IPS DF 6.9 (cell line): ENCODE results near the gene FIBIN.
"Not testable (repeated sequence)": the region's sequence is repeated elsewhere in the genome, so short reads cannot be mapped to it uniquely, and the experiment has no call there.

Source experiments
- DNase-seq: peaks from one replicate; pipeline ENCODE4 v3.0.0-alpha.2; 2013; ENCODE audit warnings: low read depth, low spot score
- H3K27ac ChIP-seq: one replicate; pipeline ENCODE4 v1.5.1; 2013; ENCODE audit warnings: low read length, control low read depth
- H3K27me3 ChIP-seq: 2 replicates; pipeline ENCODE4 v1.6.1; 2013; ENCODE audit warnings: mild to moderate bottlenecking, low read length; ENCODE audit not compliant: control insufficient read depth, insufficient read depth
- H3K36me3 ChIP-seq: 2 replicates; pipeline ENCODE4 v1.6.1; 2013; ENCODE audit warnings: low read length; ENCODE audit not compliant: control insufficient read depth, insufficient read depth
- H3K4me1 ChIP-seq: 2 replicates; pipeline ENCODE4 v1.6.1; 2013; ENCODE audit warnings: low read length; ENCODE audit not compliant: control insufficient read depth, insufficient read depth
- H3K4me3 ChIP-seq: 2 replicates; pipeline ENCODE4 v1.5.1; 2013; ENCODE audit warnings: mild to moderate bottlenecking, low read length
- H3K9me3 ChIP-seq: 2 replicates; pipeline ENCODE4 v1.6.1; 2013; ENCODE audit warnings: low read length, inconsistent platforms; ENCODE audit not compliant: control insufficient read depth, insufficient read depth
- WGBS: extraction: QIAGEN DNeasy Blood & Tissue Kit; methylation state at CpG from one replicate; pipeline ENCODE4 v1.1.7; 2013; ENCODE audit warnings: mixed read lengths, missing lambda C conversion rate; ENCODE audit not compliant: insufficient read length, insufficient coverage; 5-methylcytosine and 5-hydroxymethylcytosine counted together

The FIBIN gene

DNA sequence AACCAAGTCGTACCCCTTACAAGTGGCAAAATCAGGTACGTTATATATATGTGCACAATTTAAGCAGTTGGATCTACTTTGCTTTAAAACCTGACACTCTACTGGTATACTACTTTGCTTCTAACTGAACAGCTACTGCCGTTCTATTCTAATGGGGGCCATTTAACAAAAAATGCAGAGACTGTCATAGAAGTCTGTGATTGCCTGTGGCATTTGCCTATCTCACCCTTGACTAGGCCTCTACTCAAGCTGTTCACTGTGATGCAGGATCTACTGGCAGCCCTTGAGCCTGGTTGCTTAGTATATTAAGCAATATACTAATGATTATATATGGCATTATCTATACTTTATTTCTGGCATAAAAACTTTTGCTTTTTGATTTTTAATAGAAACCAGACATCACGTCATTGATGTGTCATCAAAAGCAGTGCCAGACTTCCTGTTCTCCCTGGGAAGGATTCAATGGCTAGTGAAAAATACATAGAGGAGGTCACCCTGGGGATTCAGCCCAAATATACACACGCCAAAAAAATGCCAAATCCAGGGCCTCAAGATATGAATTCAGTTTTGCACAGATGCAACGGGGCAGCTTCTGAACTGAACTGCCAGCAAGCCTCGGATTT, 40.0 kb upstream of the FIBIN start:
- Histone ChIP-seq H3K27ac (no peak overlapping the region), H3K36me3 (no peaks in the 10 kb centered on the region), H3K9me3 (no peaks in the 10 kb centered on the region; the same call in 1 of the 2 replicates), H3K27me3 (no peaks in the 10 kb centered on the region), H3K4me3 (no peak overlapping the region), H3K4me1 (peaks cover 3% of the 10 kb centered on the region; the same call in 1 of the 2 replicates)
- WGBS: no CpG with 5 or more reads among the region's 7 CpGs
- DNase-seq: no peak

DNA sequence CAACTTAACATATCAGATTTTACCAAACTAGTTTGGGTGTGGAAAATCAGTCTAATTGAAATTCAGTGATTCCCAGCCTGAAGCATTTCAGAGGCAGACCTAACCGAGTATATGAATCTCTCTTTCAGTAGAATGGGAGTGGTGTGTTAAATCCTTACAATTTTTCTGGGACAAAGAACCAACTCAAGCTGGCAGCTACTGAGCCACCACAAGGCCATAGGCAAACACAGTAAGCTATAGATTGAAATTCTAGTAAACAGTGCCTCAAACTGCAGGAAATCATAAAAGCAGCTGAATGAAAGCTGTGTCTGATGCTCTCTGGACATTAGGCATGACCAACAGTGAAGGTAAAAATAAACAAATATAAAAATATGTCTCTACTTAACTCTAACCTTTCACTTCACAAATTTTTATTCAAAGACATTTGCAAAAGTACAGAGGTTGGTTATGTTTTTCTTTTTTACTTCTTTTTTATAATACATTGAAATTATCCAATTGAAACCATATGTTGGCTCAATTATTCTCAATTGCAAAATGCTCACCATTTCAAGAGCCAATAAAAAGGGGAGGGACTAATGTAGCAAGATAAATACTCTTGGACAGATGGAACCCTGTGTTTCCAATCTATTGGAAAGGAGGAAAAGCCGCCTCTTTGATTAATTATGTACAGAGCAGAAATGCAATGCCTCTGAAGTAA, 35.8 kb upstream of the FIBIN start:
- Histone ChIP-seq H3K27ac (no peak overlapping the region), H3K4me1 (no peaks in the 10 kb centered on the region), H3K9me3 (no peaks in the 10 kb centered on the region), H3K27me3 (no peaks in the 10 kb centered on the region), H3K4me3 (no peak overlapping the region), H3K36me3 (no peaks in the 10 kb centered on the region)
- no CpG with 5 or more reads among the region's 2 CpGs for WGBS
- DNase-seq: no peak

DNA sequence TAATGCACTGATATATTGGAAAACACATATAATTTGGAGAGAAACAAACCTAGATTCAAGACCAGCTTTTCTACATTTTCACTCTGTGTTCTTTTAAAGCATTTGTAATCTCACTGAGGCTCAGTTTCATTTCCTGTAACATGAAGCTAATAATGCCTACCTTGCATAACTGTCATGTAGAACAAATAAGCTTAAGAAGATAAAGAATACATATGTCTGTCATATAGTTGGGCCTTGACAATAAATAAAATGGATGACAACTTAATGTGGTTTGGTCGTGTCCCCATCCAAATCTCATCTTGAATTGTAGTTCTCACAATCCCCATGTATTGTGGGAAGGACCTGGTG, 35.2 kb upstream of the FIBIN start:
- DNase-seq: no peak
- no peak overlapping the region for H3K27ac ChIP-seq
- H3K4me3 ChIP-seq: no peak overlapping the region
- no peaks in the 10 kb centered on the region for H3K9me3 ChIP-seq
- WGBS: no CpG with 5 or more reads among the region's 1 CpG
- no peaks in the 10 kb centered on the region for H3K4me1 ChIP-seq
- H3K27me3 ChIP-seq: no peaks in the 10 kb centered on the region
- H3K36me3 ChIP-seq: no peaks in the 10 kb centered on the region

DNA sequence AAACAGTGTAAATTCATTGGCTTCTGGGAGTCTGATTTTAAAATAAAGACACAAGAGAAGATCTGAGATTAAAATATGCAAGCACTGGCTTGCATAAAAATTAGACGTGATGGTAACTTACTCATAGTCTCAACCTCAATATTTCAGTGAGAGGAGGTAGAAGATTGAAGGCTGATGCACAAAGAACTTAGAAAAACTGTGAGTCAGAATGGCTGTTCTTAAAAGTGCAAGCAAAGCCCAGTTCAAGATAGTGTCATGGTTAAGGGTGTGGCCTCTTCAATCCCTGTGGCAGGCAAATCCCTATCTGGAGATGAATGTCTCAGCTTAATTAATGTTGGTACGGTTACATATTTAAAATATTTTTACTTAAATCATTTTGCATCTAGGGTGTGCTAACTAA, 33.6 kb upstream of the FIBIN start:
- H3K4me3 ChIP-seq: no peak overlapping the region
- no CpG with 5 or more reads among the region's 2 CpGs for WGBS

DNA sequence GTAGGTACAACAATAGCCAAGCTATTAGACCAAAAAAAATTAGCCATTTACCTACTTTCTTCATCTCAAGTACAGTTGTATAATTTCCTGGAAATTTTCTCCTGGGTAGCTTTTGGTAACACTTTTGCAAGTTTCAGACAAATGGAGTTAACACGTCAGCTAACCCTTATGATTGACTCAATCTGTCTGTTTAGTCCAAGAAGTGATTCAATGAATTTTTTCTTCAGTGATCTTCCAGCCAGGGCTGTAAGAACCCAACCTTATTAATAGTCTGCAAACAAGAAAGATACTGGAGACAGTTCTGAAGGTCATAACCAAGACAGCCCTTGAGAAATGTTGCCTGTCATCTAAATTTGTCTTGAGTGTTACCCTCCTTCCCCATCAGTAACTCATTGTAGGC, 30.1 kb upstream of the FIBIN start:
- H3K4me1 ChIP-seq: peaks cover 2% of the 10 kb centered on the region; the same call in 1 of the 2 replicates
- WGBS: no CpG with 5 or more reads among the region's 1 CpG
- H3K36me3 ChIP-seq: no peaks in the 10 kb centered on the region
- H3K27ac ChIP-seq: no peak overlapping the region
- no peaks in the 10 kb centered on the region for H3K27me3 ChIP-seq
- no peak overlapping the region for H3K4me3 ChIP-seq
- H3K9me3 ChIP-seq: no peaks in the 10 kb centered on the region
- no peak for DNase-seq

More for the DNA sequence above, 33.6 kb upstream of the FIBIN start:
- no peaks in the 10 kb centered on the region for H3K36me3 ChIP-seq
- no peak overlapping the region for H3K27ac ChIP-seq
- DNase-seq: no peak
- peaks cover 2% of the 10 kb centered on the region; the same call in 1 of the 2 replicates for H3K4me1 ChIP-seq
- H3K27me3 ChIP-seq: no peaks in the 10 kb centered on the region
- no peaks in the 10 kb centered on the region for H3K9me3 ChIP-seq

DNA sequence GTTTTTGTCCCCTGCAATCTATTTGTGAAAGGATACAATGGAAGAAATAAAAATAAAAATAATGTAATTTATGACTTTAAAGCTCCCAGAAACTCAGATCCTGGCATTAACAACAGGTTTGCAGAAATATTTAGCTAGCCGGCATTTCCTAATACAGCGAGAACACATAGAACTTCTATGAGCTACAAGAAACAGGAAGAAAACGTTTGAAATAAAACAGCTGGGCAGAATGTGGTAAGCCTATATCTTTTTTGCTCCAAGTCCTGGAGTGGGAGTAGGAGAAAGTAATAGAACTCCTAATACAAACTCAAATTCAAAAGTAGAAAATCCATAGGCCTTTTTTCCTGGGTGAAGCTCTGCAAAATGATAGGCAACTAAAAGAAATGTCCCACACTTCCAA, 29.6 kb upstream of the FIBIN start:
- WGBS: no CpG with 5 or more reads among the region's 3 CpGs

DNA sequence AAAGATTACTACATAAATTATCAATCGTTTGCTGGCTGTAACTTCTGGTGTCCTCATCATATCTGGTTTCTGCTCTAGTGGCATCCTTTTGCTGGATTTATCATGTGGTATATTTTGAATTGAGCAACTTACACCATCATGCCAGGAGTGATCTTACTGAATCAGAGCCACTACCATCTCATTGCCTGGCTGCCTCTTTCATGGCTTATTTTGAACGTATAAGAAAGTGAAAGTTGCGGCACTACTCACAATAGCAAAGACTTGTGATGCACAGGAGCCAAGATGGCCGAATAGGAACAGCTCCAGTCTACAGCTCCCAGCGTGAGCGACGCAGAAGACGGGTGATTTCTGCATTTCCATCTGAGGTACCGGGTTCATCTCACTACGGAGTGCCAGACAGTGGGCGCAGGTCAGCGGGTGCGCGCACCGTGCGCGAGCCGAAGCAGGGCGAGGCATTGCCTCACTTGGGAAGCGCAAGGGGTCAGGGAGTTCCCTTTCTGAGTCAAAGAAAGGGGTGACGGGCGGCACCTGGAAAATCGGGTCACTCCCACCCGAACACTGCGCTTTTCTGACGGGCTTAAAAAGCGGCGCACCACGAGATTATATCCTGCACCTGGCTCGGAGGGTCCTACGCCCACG, 28.9 kb upstream of the FIBIN start:
- H3K4me1 ChIP-seq, H3K36me3 ChIP-seq, H3K27me3 ChIP-seq, H3K27ac ChIP-seq, DNase-seq, H3K9me3 ChIP-seq: not testable (repeated sequence)
- no CpG with 5 or more reads among the region's 32 CpGs for WGBS
- H3K4me3 ChIP-seq: peak overlapping the region; percentile 24; the same call in 1 of the 2 replicates

More for the DNA sequence above, 29.6 kb upstream of the FIBIN start:
- Histone ChIP-seq H3K4me1 (peaks cover 2% of the 10 kb centered on the region; the same call in 1 of the 2 replicates), H3K27ac (no peak overlapping the region), H3K4me3 (no peak overlapping the region), H3K9me3 (no peaks in the 10 kb centered on the region), H3K36me3 (no peaks in the 10 kb centered on the region), H3K27me3 (no peaks in the 10 kb centered on the region)
- no peak for DNase-seq

DNA sequence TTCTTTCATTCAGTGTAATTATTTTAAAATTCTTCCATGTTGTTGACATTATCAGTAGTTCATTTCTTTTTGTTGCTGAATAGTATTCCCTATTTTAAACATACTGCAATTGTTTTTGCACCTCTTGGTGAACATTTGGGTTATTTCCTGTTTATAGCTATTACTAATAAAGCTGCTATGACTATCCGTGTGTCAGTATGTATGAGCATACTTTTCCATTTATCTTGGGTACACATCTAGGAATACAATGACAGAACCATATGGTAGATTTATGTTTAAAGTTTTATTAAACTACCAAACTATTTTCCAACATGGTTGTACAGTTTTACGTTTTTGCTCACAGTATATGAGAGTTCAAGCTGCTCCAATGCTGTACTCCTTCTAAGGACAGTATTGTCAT, 22.0 kb upstream of the FIBIN start:
- no peaks in the 10 kb centered on the region for H3K4me1 ChIP-seq
- no peaks in the 10 kb centered on the region for H3K9me3 ChIP-seq
- H3K36me3 ChIP-seq: no peaks in the 10 kb centered on the region
- WGBS: no CpG with 5 or more reads among the region's 2 CpGs
- no peak overlapping the region for H3K4me3 ChIP-seq
- DNase-seq: no peak
- no peaks in the 10 kb centered on the region for H3K27me3 ChIP-seq
- H3K27ac ChIP-seq: no peak overlapping the region

DNA sequence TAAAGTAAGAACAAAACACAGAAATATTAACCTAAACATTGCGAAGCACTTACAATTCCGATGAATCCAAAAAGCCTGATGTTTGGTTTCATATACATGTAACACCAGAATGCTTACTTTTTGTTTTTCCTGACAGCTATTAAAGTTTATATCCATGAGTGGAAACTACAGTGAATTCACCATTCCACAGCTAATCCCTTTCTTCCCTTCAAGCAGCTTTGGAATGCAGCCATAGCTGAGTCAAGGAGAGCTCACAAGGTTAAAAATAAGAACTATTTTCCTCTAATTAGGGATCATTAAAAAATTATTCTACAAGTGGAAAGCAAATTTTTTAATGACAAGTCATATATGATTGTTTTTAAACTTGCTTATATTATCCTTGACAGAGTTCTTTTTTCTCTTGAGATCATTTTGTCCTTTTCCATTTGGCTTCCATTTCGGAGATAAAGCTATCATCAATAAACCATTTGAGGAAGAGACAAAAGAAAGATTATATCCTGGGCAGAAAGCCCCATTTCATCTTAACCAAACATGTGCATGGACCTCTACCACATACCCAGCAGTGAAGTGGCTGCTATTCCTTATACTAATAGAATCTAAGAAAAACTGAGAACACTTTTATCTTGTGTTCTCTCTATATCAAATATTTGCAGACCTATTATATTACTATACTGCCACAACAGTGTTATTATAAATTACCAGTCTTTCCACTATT, 19.7 kb upstream of the FIBIN start:
- DNase-seq: no peak
- Histone ChIP-seq H3K27me3 (no peaks in the 10 kb centered on the region), H3K4me1 (no peaks in the 10 kb centered on the region), H3K36me3 (no peaks in the 10 kb centered on the region), H3K27ac (no peak overlapping the region), H3K9me3 (no peaks in the 10 kb centered on the region), H3K4me3 (no peak overlapping the region)
- no CpG with 5 or more reads among the region's 3 CpGs for WGBS

DNA sequence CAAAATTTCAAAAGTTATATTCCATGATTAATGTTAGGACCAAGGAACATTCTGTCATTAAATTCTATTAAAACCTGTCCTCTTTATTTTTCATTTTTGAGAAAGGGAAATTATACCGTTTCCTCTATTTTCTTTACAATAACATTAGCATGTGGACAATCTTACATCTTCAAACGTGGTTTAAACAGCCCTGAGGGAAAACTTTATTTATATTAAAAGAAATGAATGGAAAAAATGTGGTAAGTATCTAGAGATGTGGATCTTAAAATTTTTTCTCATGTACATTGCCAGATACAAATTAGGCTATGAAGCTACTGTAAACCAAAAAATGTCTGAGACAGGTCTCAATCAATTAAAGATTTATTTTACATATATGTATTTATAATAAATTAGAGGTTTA, 18.9 kb upstream of the FIBIN start:
- H3K4me1 ChIP-seq: no peaks in the 10 kb centered on the region
- WGBS: no CpG with 5 or more reads among the region's 2 CpGs
- DNase-seq: no peak
- H3K27me3 ChIP-seq: no peaks in the 10 kb centered on the region
- H3K4me3 ChIP-seq: no peak overlapping the region
- no peaks in the 10 kb centered on the region for H3K9me3 ChIP-seq
- H3K36me3 ChIP-seq: no peaks in the 10 kb centered on the region
- H3K27ac ChIP-seq: no peak overlapping the region
